Stomach smooth muscle (tissue), 2 donors: ENCODE measurements around the gene DRD4.

Source experiments
- H3K27ac ChIP-seq: one replicate; pipeline ENCODE4 v1.7.0; 2013; ENCODE audit warnings: mild to moderate bottlenecking, low read length, inconsistent platforms
- H3K27me3 ChIP-seq, 2 donors: one replicate each; pipeline ENCODE4 v1.7.0; 2013; ENCODE audit warnings: low read length in 2 of 2; ENCODE audit not compliant: insufficient read depth in 2 of 2, control insufficient read depth in 1 of 2
- H3K36me3 ChIP-seq, 2 donors: one replicate each; pipeline ENCODE4 v1.7.0; 2013; ENCODE audit warnings: low read length in 2 of 2; ENCODE audit not compliant: control insufficient read depth in 2 of 2, insufficient read depth in 2 of 2
- H3K4me1 ChIP-seq: one replicate; pipeline ENCODE4 v1.7.0; 2013; ENCODE audit warnings: low read length; ENCODE audit not compliant: control insufficient read depth, insufficient read depth
- H3K4me3 ChIP-seq, 2 donors: one replicate each; pipeline ENCODE4 v1.7.0; 2013; ENCODE audit warnings: low read length in 2 of 2
- H3K9ac ChIP-seq, 2 donors: one replicate each; pipeline ENCODE4 v1.7.0; 2013; ENCODE audit warnings: low read length in 2 of 2, mild to moderate bottlenecking in 1 of 2
- H3K9me3 ChIP-seq, 2 donors: one replicate each; pipeline ENCODE4 v1.7.0; 2013; ENCODE audit warnings: low read length in 2 of 2; ENCODE audit not compliant: control insufficient read depth in 2 of 2
- donor health status: healthy.
- donor health status: Pancreatic carcinoma.

Gene DRD4

GRCh38 chr11:616320-617198 lies 20.5 kb upstream of the DRD4 start:
- H3K36me3 ChIP-seq, result peaks cover 7 to 11% of the 10 kb centered on the region in 2 donors
- H3K27ac ChIP-seq, result no peak overlapping the region
- peak overlapping the region in 1 of 2 donors; percentile 86 for H3K4me3 ChIP-seq
- H3K9ac ChIP-seq, result no peak overlapping the region
- no peaks in the 10 kb centered on the region for H3K9me3 ChIP-seq
- no peaks in the 10 kb centered on the region for H3K27me3 ChIP-seq
- H3K4me1 ChIP-seq, result peaks cover 11% of the 10 kb centered on the region

DNA sequence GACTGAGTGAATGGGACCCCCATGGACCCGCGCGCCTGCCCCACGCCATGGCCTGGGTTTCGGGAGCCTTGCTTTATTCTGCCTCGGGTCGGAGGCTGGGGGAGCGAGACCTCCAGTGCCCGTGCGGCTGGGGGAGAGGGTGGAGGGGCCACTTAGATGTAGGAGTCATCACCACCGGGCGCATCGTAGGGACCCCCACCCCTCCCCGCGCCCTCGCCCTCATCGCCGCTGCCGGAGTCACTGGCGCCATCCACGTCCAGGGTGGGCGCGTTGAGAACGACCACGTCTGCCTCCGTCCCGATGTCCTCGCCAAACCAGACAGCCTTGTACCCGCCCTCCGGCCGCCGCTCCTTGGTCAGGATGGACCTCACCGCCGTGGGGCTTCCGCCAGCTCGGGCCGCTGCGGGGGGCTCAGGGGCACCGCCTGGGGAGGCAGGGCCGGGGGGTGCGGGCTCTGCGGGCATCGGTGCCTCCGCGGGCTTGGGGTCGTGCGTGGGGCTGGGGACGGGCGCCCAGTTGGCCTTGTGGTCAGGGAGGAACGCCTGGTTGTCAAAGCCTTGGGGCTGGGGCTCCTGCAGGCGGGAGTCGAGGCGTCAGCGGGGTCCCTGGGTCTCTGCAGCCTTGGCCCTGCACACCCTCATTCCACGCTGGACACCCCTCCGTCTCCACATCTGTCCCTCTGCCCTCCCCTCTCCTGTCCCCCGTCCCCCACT lies 19.7 kb upstream of the DRD4 start:
- Histone ChIP-seq H3K27ac (no peak overlapping the region), H3K4me1 (peaks cover 11% of the 10 kb centered on the region), H3K4me3 (no peak overlapping the region), H3K9ac (no peak overlapping the region), H3K36me3 (peaks cover 6% of the 10 kb centered on the region in 2 donors), H3K27me3 (no peaks in the 10 kb centered on the region), H3K9me3 (no peaks in the 10 kb centered on the region)

- H3K36me3 ChIP-seq, result no peaks in the 10 kb centered on the region
Observed at GRCh38 chr11:617912-618682, 19.0 kb upstream of the DRD4 start.

GRCh38 chr11:618856-619627 lies 18.0 kb upstream of the DRD4 start:
- no peaks in the 10 kb centered on the region for H3K9me3 ChIP-seq
- no peaks in the 10 kb centered on the region for H3K27me3 ChIP-seq
- no peaks in the 10 kb centered on the region for H3K36me3 ChIP-seq
- H3K4me1 ChIP-seq, result peaks cover 11% of the 10 kb centered on the region
- H3K27ac ChIP-seq, result no peak overlapping the region
- no peak overlapping the region for H3K4me3 ChIP-seq
- H3K9ac ChIP-seq, result no peak overlapping the region

More at GRCh38 chr11:617912-618682, 19.0 kb upstream of the DRD4 start:
- Histone ChIP-seq H3K4me1 (peaks cover 11% of the 10 kb centered on the region), H3K4me3 (no peak overlapping the region), H3K27me3 (no peaks in the 10 kb centered on the region), H3K9me3 (no peaks in the 10 kb centered on the region), H3K9ac (no peak overlapping the region), H3K27ac (no peak overlapping the region)

DNA sequence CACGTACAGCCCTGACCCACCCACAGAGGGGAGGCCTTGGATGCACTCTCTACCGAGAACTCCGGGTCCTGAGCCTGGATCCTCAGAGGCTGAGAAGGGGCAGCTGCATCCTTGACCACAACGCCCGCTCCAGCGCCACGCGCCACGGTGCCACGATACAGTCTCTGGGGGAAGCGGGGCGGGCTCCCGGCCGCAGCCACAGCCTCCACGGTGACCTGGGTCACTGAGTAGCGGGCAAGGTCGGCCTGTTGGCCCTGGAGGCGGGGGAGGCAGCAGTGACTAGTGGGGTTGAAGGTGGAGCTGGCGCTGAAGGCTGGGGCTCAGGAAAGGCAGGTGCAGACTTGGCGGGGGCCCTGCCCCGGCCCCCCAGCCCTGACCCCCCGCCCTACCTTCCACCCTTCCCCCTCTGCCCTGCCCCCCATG lies 17.4 kb upstream of the DRD4 start:
- Histone ChIP-seq H3K9me3 (no peaks in the 10 kb centered on the region), H3K4me3 (no peak overlapping the region), H3K4me1 (peaks cover 8% of the 10 kb centered on the region), H3K27ac (no peak overlapping the region), H3K9ac (no peak overlapping the region), H3K27me3 (no peaks in the 10 kb centered on the region), H3K36me3 (no peaks in the 10 kb centered on the region)

DNA sequence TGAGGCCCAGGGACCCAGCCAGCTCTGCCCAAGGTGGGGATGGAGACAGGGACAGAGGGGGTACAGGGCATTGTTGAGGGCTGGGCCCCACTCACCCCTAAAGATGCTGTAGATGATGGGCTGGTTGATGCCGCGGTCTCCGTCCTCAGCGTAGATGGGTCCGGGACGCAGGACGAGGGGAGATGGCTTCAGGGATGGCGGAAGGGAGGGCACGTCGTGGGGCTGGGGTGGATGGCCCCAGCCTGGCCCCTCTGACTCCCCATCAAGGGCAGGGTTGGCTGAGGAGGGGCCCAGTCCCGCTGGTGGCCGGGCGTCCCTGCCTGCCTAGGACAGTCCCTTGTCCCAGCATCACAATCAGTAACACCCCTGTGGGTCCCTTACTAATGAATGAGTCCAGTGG lies 16.9 kb upstream of the DRD4 start:
- H3K9me3 ChIP-seq, result no peaks in the 10 kb centered on the region
- no peaks in the 10 kb centered on the region for H3K27me3 ChIP-seq
- H3K9ac ChIP-seq, result no peak overlapping the region
- no peaks in the 10 kb centered on the region for H3K36me3 ChIP-seq
- no peak overlapping the region for H3K27ac ChIP-seq
- H3K4me3 ChIP-seq, result no peak overlapping the region
- H3K4me1 ChIP-seq, result peaks cover 2% of the 10 kb centered on the region

DNA sequence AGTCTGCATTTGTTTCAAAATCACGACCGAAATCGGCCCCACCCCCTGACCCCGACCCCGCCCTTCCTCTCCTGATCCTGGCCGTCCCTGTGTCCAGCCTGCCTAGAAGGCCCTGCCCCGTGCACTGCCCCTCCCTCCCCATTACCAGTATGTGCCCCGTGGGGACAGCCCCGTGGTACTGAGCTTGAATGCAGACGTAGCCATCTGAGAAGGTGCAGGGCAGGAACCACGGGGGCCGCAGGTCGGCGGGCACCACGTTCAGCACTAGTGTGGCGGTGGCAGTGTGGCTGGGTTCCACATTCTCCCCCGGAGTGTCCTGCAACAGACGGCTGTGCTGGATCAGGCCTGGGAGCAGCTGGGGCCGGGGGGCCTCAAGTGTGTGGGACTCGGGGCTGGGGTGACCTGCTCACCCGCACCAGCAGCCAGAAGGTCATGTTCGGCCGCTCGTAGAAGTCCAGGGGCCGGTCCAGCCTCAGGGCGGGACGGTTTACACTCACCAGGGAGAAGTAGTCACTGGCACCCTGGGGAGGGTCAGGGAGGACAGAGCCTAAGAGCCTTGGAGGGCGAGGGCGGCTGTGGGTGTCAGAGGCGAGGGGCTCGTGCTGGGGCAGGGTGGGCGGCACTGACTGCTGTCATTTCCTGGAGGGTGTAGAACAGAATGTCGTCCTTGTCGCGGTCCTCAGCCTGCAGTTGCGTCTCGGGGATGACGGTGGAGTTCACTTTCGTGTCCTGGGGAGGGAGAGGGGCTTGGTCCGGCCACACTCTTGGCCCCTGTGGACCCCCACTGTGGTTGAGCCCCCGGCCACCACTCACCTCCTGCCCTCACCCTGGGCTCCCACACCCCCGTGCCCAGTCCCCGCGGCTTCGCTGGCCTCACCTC lies 15.9 kb upstream of the DRD4 start:
- Histone ChIP-seq H3K9ac (no peak overlapping the region), H3K9me3 (no peaks in the 10 kb centered on the region), H3K4me3 (no peak overlapping the region), H3K27me3 (peaks cover 0 to 3% of the 10 kb centered on the region in 2 donors), H3K4me1 (no peaks in the 10 kb centered on the region), H3K36me3 (no peaks in the 10 kb centered on the region), H3K27ac (no peak overlapping the region)

DNA sequence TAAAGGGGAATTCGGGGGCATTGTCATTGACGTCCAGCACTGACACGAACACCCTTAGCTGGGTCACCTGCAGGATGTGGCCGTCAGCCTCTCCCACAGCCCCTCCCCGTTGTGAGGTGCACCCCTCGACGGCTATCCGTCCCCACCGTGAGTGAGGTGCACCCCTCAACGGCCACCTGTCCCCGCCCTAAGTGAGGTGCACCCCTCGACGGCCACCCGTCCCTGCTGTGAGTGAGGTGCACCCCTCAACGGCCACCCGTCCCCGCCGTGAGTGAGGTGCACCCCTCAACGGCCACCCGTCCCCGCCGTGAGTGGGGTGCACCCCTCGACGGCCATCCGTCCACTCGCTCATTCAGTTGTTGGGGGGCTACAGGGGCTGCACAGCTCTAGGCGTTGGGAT lies 15.2 kb upstream of the DRD4 start:
- H3K27ac ChIP-seq, result no peak overlapping the region
- H3K4me1 ChIP-seq, result no peaks in the 10 kb centered on the region
- H3K36me3 ChIP-seq, result no peaks in the 10 kb centered on the region
- H3K9ac ChIP-seq, result no peak overlapping the region
- peaks cover 0 to 3% of the 10 kb centered on the region in 2 donors for H3K27me3 ChIP-seq
- H3K4me3 ChIP-seq, result no peak overlapping the region
- no peaks in the 10 kb centered on the region for H3K9me3 ChIP-seq

- H3K27ac ChIP-seq, result no peak overlapping the region
- H3K9me3 ChIP-seq, result no peaks in the 10 kb centered on the region
- peaks cover 0 to 3% of the 10 kb centered on the region in 2 donors for H3K27me3 ChIP-seq
- no peak overlapping the region for H3K9ac ChIP-seq
- no peaks in the 10 kb centered on the region for H3K36me3 ChIP-seq
- no peaks in the 10 kb centered on the region for H3K4me1 ChIP-seq
- no peak overlapping the region for H3K4me3 ChIP-seq
Observed at GRCh38 chr11:623349-623869, 13.7 kb upstream of the DRD4 start.
